SH-SY5Y (cell line): ENCODE data around the gene PARP2.

Experiments used
- GATA2 ChIP-seq: IDR thresholded peaks from 2 replicates; pipeline ENCODE4 v1.6.1; 2011; ENCODE audit warnings: mild to moderate bottlenecking, low read depth, low read length
- GATA3 ChIP-seq: IDR thresholded peaks from 2 replicates; pipeline ENCODE4 v1.6.1; 2011; ENCODE audit warnings: low read depth, mild to moderate bottlenecking, low read length, moderate library complexity

DNA sequence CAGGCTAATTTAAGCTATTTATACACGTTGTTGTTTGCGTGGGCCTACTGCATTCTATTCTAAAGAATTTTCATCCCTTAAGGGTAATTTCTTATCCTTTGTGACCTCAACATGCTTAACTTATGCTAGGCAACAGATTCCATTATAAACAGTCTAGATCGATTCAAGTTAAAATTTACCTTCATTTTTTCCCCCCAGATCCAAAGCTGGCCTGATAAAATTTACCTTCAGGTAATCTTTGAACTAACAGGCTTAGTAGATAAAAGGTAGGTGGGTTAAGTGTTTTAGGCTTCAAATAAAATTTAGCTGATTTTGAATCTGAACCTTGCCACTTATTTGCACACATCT lies 10.0 kb upstream of the PARP2 start:
- TF ChIP-seq GATA2 = no peak
- no peak for TF ChIP-seq GATA3
